Choroid plexus epithelial cell (primary cell): ENCODE results near the gene NCKAP5.

Experiments used
- DNase-seq: peaks from one replicate; pipeline ENCODE4 v3.0.0-alpha.2; 2010; ENCODE audit warnings: low read depth
- H3K4me3 ChIP-seq: 2 replicates; pipeline ENCODE4 v1.5.1; 2011; ENCODE audit warnings: low read depth, mild to moderate bottlenecking, control low read depth, low read length, moderate library complexity
- CTCF ChIP-seq: conservative IDR thresholded peaks from 2 replicates; pipeline ENCODE4 v1.5.1; 2011; ENCODE audit warnings: low read depth, mild to moderate bottlenecking, control low read depth, inconsistent platforms, low read length, moderate library complexity

NCKAP5 gene

GRCh38 chr2:133374781-133375180 is 193.5 kb downstream of the NCKAP5 start:
- TF ChIP-seq CTCF, result no peak
- H3K4me3 ChIP-seq, result no peak overlapping the region
- no peak for DNase-seq

GRCh38 chr2:133371286-133371685 is 197.0 kb downstream of the NCKAP5 start:
- DNase-seq, result no peak
- H3K4me3 ChIP-seq, result no peak overlapping the region
- no peak for TF ChIP-seq CTCF

GRCh38 chr2:133369901-133370658 is 198.2 kb downstream of the NCKAP5 start:
- H3K4me3 ChIP-seq, result no peak overlapping the region
- DNase-seq, result no peak
- TF ChIP-seq CTCF, result no peak

- DNase-seq, result peak; percentile 14
- H3K4me3 ChIP-seq, result no peak overlapping the region
- TF ChIP-seq CTCF, result no peak
Measured at GRCh38 chr2:133365117-133365516, 203.1 kb downstream of the NCKAP5 start.

GRCh38 chr2:133364636-133365035 is 203.6 kb downstream of the NCKAP5 start:
- no peak for TF ChIP-seq CTCF
- DNase-seq, result no peak

GRCh38 chr2:133363884-133364283 is 204.4 kb downstream of the NCKAP5 start:
- no peak overlapping the region for H3K4me3 ChIP-seq
- TF ChIP-seq CTCF, result no peak
- no peak for DNase-seq

More at GRCh38 chr2:133364636-133365035, 203.6 kb downstream of the NCKAP5 start:
- H3K4me3 ChIP-seq, result no peak overlapping the region

GRCh38 chr2:133362061-133362476 is 206.2 kb downstream of the NCKAP5 start:
- H3K4me3 ChIP-seq, result peak overlapping the region; percentile 8
- peak; percentile 61 for DNase-seq
- TF ChIP-seq CTCF, result no peak
